HG02571 (cell line): ENCODE data around the gene AGBL4.

Source experiments
- ATAC-seq: cut with Tn5 transposase; IDR thresholded peaks from one replicate; pipeline ENCODE4 v1.9.1; 2021; ENCODE audit warnings: mild to moderate bottlenecking, moderate library complexity; ENCODE audit not compliant: unreplicated experiment

AGBL4 gene

DNA sequence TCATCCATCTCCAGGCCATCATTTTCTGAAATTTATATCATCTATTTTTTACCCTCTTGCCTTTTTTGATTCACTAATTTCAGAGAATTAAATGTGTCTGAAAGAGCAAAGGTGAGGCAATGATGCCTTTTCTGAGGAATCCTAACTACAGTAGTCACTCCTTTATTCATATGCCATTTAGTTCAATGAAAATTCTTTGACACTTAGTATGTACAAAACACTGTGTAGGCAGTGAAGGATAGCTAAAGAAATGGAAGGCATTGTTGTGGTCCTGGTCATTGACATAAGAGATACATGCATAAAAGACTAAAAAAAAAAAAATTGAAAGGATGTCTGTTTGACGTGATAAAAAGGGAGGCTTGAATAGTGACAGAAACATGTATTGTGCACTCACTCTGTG is 1075.2 kb downstream of the AGBL4 start:
- no peak for ATAC-seq

DNA sequence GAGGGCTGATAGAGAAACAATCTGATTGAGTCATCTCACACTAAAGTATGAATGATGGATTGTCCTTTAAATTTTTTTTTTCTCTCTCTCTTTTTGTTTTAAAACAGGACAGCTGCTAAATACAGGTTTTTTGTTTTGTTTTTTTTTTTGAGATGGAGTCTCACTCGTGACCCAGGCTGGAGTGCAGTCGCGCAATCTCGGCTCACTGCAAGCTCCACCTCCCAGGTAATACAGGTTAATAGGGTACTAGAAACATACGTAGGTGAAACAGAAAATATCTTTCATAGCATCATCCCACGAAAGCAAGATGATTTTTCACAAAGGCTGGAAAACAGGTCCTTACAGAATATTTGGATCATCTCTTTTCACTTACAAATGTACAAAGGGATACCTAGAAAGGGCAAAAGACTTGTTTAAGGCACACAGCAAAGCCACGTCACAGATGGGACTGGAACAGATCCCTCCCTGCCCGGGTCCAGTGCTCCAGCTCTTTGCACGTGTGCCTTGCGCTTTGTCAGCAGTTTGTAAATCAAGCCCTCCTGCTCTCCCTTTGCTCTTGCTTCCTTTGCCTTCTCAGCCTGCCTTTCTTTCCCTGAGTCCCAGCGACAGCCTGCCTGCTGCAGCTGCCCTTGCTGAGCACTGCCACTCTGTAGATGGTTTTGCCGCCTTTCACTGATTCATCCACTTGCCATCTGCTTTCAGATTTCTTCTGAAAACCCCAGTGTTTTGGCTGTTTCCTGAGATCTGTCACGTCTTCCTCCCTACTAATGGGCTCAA is 1075.8 kb downstream of the AGBL4 start:
- no peak for ATAC-seq

DNA sequence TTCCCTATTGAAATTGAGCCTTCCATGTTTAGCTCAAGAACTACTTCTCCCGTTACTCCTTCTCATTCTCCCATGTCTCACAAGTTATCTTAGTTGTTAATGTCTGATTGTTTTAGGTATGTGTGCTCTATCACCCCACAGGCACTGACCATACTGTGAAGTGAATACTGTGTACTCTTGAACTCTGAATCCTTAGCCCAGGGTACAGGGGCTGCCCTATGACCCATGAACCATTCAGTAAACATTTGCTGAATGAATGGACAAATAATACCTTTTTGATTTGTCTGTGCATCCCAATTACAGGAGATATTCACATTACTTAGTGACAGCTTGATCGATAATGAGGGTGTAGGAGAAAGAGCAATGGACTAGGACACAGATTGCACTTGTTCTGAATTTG is 1077.7 kb downstream of the AGBL4 start:
- ATAC-seq: no peak

DNA sequence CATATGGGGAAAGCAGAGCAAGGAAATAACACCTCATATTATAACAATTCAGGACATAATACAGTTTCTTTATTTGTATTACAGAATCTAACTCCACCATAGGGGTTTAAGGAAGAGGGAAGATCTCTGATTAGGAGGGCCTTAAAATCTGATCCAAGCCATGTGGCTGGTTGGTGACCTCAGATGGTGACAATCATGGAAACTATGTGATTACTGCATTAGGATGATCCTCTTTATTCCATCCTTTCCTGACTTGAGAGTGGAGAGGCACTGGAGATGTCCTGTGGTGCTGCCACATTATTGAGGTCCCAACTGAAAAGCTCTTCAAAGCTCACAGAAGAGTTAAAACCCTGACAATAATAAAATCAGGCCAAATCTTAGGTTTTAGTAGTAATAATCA is 1078.9 kb downstream of the AGBL4 start:
- no peak for ATAC-seq

DNA sequence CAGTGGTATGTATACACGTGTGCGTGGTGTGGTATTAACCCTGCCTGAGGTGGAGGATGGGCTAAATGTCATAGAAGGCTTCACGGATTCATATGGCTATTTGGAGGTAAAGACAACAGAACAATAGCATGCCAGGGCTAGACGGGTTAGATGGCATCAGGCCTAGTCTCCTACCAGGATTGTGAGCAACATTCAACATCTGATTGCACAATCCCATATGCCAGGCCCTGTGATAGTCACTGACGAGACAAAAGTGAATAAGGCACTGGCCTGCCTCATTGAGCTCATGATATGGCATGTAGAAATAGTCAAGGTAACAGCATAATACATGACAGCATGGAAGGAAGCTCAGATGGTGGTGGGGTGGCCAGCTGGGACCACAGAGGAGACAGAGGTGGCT is 1079.9 kb downstream of the AGBL4 start:
- ATAC-seq: no peak

DNA sequence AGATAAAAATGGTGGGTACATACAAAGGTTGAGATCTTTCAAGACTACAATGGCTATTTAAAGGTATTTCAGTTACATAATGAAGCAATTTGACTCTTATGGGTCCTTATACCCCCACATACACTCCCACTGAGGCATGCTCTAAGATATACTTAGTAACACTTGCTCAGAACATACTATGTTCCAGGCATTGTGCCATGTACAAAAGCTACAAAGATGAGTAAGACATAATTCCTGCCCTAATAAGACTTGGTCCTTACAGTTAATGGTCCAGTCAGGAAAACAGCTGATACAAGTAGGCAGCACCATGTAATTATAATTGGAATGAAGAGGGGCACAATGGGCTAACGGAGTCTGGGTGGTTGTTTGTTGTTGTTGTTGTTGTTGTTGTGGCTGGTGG is 1080.4 kb downstream of the AGBL4 start:
- no peak for ATAC-seq

DNA sequence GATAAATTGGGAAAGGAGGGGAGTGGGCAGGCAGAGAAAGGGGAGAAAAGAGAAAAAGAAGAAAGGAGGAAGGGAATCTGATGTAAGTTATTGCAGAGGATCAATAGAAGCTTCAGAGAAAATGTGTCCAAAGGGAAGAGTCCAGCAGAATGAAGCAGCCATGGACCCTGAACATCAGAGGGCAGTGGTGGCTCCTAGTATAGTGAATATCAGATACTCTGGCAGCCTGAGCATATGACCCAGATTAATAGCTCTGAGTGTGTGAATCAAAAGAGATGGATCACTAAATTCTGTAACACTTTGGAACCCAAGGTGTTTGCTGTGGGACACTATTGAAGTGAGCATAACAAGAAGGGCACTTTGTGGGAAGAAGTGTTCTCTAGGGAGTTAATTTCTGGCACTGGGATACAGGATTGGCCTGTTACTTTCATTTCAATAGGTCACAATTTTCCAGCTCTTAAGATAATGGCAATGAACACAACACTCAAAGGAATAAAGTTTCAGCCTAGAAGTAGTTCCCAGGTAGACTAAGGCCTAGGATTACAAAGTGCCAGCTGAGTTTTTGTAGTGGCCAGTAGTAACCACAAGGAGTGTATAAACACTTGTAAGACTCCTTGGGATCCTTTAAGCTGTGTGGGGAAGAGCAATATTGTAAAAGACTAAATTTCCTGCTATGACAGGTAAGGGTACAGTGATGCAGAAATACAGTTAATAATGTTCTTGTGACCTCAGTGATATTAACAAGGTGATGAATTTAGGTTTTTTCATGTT is 1082.6 kb downstream of the AGBL4 start:
- ATAC-seq: no peak

DNA sequence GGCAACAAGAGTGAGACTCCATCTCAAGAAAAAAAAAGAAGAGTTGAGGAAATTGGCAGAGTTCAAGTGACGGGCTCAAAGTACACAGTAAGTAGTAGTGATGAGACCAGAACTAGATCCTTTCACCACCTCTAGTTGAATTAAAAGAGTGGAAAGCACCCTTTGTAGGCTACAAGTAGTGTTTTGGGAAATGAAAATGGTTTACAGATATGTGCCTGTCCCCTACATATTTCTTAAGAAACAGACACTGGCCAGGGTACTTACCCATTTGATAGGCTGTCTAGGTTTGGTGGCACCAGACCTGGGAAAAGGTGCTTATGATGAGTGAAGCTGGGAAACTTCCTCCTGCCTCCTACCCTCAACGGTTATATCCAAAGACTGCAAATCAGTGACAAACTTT is 1083.4 kb downstream of the AGBL4 start:
- ATAC-seq: no peak

DNA sequence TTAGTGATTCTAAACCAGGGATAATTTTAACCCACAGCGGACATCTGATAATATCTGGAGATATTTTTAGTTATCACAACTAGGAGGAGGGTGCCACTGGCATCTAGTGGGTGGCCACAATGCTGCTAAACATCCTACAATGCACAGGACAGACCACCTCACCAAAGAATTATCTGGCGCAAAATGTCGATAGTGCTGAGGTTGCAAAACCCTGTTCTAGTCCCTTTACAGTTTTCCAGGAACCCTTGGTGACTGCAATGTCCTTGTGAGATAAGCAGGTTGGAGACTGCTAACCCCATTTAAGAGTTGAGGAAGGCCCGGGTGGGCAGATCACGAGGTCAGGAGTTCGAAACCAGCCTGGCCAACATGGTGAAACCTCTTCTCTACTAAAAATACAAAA is 1083.9 kb downstream of the AGBL4 start:
- ATAC-seq: no peak

DNA sequence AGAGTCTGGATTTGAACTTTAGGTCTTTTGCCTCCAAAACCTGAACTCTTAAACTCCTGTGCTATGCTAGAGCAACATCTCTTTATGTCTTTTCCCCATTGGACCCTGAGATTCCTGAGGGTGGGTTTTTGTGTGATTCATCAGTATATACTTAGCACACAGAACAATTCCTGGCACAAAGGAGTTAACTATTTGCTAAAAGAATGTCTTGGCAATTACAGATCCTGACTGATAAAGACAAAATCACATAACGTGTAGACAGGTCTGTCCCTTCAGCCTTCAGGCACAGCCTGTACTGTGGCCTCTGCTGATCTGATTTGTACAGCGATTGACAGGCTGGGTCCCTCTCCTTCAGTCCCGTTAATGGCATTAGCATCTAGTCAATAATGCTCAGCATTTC is 1084.7 kb downstream of the AGBL4 start:
- ATAC-seq: no peak

DNA sequence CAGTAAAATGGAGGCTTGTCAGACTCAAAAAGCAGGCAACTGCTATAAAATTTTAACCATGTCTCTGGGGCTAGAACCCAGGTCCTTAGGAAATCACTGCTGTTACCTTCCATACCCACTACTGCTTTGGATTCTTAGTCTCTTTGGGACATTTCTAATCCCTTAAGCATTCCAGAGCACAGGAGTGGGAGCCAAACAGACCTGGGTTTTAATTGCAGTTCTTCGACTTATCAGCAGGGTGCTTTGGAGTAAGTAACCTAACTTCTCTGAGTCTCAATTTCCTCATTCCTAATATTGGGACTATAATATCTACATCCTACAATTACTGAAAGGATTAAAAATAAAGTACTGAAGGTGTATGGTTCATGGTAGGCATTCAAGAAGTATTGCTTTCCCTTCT is 1086.0 kb downstream of the AGBL4 start:
- ATAC-seq: no peak

DNA sequence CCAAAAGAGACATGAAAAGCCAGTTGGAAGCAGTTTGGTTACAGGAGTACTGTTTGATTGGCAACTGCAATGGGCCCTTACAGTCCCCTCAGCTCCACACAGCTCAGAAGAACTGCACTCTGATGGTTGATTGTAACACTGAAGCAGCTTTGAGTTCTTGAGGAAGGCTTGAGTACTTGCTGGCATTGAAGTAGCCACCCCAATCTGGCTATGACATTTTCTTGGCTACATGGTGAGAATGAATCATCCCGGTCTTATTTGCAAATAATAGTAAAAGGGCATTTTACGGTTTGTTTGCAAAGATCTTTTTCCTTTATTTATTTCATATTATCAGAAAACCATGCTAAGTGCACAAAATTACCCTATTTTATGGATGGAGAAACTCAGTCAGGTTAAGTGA is 1087.3 kb downstream of the AGBL4 start:
- ATAC-seq: no peak

DNA sequence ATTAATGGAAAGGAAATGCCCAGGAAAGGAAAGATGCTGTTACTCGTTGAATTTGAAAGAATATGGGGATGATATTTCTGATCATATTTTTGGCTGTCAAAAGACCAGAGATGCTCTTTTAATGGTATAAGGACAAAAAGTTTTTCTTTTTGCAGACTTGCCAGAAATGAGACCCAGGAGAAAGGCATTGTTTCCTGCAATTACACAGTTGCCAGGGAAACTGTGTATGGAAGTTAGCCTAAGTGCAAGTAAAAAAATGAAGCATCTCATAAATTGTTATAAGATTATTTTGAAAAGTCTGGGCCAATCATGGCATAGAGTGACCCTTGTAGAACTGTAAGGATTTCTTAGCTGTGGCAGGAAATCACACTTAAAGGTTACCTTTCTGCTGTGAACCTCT is 1091.4 kb downstream of the AGBL4 start:
- no peak for ATAC-seq

DNA sequence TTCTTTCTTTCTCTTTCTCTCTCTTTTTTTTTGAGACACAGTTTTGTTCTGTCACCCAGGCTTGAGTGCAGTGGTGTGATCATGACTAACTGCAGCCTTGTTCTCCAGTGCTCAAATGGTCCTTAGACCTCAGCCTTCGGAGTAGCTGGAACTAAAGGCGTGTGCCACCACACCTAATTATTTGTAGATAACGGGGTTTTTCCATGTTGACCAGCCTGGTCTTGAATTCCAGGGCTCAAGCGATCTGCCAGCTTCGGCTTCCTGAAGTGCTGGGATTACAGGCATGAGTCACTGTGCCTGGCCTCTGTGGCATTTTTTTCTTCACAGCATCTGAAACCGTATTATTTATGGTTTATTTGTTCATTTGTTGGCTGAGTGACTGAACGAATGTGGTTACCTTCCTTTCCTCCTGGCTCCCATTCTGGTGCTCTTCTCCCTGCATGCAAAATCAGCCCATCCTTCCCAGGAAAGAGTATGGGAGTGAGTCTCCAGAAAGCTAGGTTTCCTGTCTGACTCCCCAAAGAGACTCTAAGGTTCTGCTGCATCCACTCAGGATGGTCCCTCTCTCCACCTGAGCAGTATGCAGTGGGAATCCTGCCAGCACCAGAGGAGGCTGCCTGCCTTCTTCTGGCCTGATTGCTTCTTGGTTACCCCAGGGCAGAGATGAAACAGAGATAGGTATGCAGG is 1092.1 kb downstream of the AGBL4 start:
- no peak for ATAC-seq

DNA sequence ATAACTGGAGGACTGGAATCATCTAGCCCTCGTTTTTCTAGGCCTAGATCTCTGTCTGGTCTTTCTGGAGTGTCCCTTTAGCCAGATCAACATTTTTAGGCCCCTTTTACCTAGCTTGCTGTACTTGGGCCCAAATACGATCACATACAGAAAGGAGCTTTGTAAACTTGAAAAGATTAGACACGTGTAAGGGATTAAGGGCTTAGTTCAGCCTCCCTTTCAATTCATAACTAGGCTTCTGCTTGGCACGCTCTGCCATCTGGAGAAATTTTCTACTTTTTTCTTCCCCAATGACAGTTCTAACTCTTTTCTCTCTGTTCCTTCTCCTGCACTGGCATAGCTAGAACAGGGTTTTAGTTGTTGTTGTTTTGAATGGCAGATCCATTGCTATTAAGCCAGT is 1093.7 kb downstream of the AGBL4 start:
- ATAC-seq: no peak

DNA sequence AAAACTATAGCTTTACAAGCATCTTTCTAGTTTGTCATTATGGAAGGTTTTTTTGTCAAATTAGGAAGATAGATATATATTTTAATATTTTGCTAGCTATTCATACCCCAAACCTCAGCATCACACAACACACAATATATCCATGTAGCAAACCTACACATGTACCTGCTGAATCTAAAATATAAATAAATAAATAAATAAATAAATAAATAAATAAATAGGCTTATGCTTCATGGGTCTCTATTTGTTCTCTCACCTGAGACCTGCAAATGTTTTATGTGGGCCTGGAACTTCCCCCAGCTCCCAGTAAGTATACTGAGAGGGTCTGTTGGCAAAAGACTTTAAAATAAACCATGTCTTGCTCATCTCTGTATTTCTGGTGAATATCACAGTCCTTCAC is 1099.7 kb downstream of the AGBL4 start:
- no peak for ATAC-seq

DNA sequence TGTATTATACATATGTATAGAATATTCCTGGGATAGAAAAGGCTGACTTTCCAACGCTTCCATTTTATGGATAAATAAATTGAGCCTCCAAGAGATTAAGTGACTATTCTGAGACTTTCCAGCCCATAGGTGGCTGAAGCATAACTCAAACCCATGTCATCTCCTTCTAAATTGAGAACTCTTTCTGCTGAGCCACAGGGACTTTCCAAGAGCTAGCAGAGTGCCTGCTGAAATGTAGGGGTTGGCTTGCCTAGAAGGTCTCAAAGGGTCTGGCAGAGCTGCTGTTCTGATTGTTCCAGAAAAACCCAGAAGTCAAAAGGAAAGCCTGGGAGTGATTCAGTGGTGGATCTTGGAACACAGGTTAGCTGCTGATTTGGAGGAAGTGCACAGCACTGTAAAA is 1100.6 kb downstream of the AGBL4 start:
- no peak for ATAC-seq

DNA sequence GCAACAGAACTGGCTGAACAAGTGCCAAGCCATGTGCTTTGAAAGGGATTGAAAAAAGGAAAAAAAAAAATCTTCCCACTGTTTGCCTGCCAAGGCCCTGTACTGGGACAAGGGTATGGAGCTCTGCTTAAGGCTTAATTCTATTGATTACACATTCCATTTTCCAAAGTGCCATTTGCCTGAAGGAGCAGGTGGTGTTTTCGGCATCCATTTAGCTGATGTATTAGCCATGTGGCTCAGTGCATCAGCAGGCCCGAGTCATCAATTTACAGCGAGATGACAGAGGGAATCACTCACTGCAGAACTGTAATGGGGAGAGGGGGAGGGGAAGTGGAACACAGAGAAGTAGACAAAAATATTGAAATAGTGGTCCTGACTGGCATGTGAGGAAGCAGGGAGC is 1102.9 kb downstream of the AGBL4 start:
- ATAC-seq: no peak

DNA sequence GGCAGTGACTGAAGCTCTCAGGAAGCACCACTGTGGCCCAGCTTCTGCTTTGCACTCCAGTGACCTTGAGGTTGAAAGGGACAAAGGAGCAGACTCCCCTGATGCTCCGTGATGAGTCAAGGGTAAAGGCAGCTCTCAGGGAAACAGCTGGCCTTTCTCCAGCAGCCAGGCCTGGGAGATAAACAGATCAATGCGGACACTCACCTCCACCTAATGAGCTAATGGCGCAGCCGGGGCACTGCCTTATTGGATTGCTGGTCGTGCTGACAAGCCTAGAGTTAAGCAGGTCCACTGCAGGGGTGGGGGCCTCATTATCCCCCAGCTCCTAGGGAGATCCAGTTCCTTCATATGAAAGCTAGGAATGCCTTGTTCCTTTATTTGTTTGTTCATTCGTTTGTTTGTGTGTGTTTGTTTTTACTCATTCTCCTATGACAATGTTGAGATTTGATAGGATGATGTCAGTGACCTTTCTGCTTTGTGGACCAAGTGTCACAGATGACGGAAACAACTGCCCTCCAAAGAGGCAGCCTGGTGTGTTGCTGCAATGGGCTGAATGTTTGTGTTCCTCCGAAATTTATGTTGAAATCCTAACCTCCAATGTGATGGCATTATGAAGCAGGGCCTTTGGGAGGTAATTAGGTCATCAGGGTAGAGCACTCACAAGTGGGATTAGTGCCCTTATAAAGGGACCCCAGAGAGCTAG is 1105.7 kb downstream of the AGBL4 start:
- no peak for ATAC-seq

DNA sequence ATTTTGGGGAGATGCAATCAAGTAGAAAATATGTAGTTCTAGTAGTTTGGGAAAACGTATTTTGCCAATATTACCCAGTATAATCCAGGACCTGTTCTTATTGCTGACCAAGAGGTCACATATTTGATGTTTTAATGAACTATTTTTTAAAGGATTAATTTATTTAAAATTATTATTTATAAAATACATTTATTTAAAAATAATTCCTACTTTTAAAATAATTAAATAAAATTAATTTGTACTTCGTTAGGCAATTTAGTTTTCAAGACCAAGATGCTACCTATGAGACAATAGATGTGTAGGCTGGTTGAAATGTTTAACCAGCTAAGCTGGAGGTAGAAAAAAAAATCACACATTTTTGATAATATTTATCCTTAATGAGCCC is 1106.7 kb downstream of the AGBL4 start:
- ATAC-seq: no peak
